ENCODE measurements around the gene CTPS2. TPM values are rescaled to one million over a fixed set of nuclear protein-coding genes. Genes with fewer than 3 reads are reported as not detected.
A peak's percentile ranks its signal among the peaks of the same experiment; 100 is the strongest.
"Not testable (repeated sequence)": the region's sequence is repeated elsewhere in the genome, so short reads cannot be mapped to it uniquely, and the experiment has no call there.

Gene CTPS2
- total RNA-seq, 1 donor from 2014 or later = 116 TPM

- TF ChIP-seq CTCF (IDR thresholded peaks at IDR 0.05) (no peak), EZH2phosphoT487 (IDR thresholded peaks at IDR 0.05) (no peak), EZH2 (IDR thresholded peaks at IDR 0.05) (no peak)
- H3K27me3 ChIP-seq = no peaks in the 10 kb centered on the region
- H4K20me1 ChIP-seq (ENCODE audit: low read depth) = no peaks in the 10 kb centered on the region
- H3K79me2 ChIP-seq (ENCODE audit: low read depth) = no peaks in the 10 kb centered on the region
- H3K4me3 ChIP-seq = no peak overlapping the region
- peaks cover 19% of the 10 kb centered on the region for H3K9me3 ChIP-seq (ENCODE audit: low read depth)
- no peak overlapping the region for H2AFZ ChIP-seq (replicated peaks)
- peaks cover 35% of the 10 kb centered on the region for H3K4me1 ChIP-seq
- no peak overlapping the region for H3K9ac ChIP-seq
- peak overlapping the region; percentile 55 for H3K4me2 ChIP-seq
- H3K4me3 Mint-ChIP-seq = no peak overlapping the region
- H3K36me3 Mint-ChIP-seq = peaks cover 14% of the 10 kb centered on the region
- H3K4me1 Mint-ChIP-seq = peaks cover 4% of the 10 kb centered on the region
- peaks cover 52% of the 10 kb centered on the region for H3F3A ChIP-seq (ENCODE audit: low read depth)
- peak; percentile 4 for DNase-seq (ENCODE audit: low spot score)
- no peak overlapping the region for H3K27ac Mint-ChIP-seq
- H3K9me3 Mint-ChIP-seq = peaks cover 26% of the 10 kb centered on the region
- peaks cover 11% of the 10 kb centered on the region for H3K36me3 ChIP-seq
- H3K27me3 Mint-ChIP-seq (ENCODE audit: insufficient read depth, low read depth) = peaks cover 2% of the 10 kb centered on the region
- no peak overlapping the region for H3K27ac ChIP-seq
Observed at GRCh38 chrX:16578218-16578617, 134.3 kb downstream of the CTPS2 start.

GRCh38 chrX:16577483-16578029 is 134.9 kb downstream of the CTPS2 start:
- Histone ChIP-seq H3K27me3 (no peaks in the 10 kb centered on the region), H3K27ac (no peak overlapping the region), H3K79me2 (ENCODE audit: low read depth) (no peaks in the 10 kb centered on the region), H3K4me1 (peaks cover 35% of the 10 kb centered on the region), H3K9me3 (ENCODE audit: low read depth) (peaks cover 19% of the 10 kb centered on the region), H3K4me3 (no peak overlapping the region), H3K36me3 (peaks cover 11% of the 10 kb centered on the region), H3K9ac (no peak overlapping the region), H3K4me2 (peak overlapping the region; percentile 55), H2AFZ (replicated peaks) (no peak overlapping the region), H4K20me1 (ENCODE audit: low read depth) (no peaks in the 10 kb centered on the region), H3F3A (ENCODE audit: low read depth) (peaks cover 52% of the 10 kb centered on the region)
- Mint-ChIP-seq H3K27ac (no peak overlapping the region), H3K36me3 (peaks cover 12% of the 10 kb centered on the region), H3K4me3 (no peak overlapping the region), H3K4me1 (peaks cover 4% of the 10 kb centered on the region), H3K9me3 (peaks cover 21% of the 10 kb centered on the region), H3K27me3 (ENCODE audit: insufficient read depth, low read depth) (peaks cover 2% of the 10 kb centered on the region)
- peak; percentile 23 for DNase-seq (ENCODE audit: low spot score)
- TF ChIP-seq EZH2phosphoT487 (IDR thresholded peaks at IDR 0.05) (no peak), CTCF (IDR thresholded peaks at IDR 0.05) (no peak)

GRCh38 chrX:16575388-16575787 is 137.1 kb downstream of the CTPS2 start:
- peaks cover 33% of the 10 kb centered on the region for H3F3A ChIP-seq (ENCODE audit: low read depth)
- not testable (repeated sequence) for H3K27me3 Mint-ChIP-seq (ENCODE audit: insufficient read depth, low read depth)

GRCh38 chrX:16573781-16574180 is 138.7 kb downstream of the CTPS2 start:
- Mint-ChIP-seq H3K36me3 (peaks cover 5% of the 10 kb centered on the region), H3K27me3 (ENCODE audit: insufficient read depth, low read depth) (peaks cover 2% of the 10 kb centered on the region), H3K4me1 (no peaks in the 10 kb centered on the region), H3K9me3 (peaks cover 3% of the 10 kb centered on the region), H3K27ac (no peak overlapping the region), H3K4me3 (no peak overlapping the region)
- Histone ChIP-seq H3F3A (ENCODE audit: low read depth) (peaks cover 17% of the 10 kb centered on the region), H4K20me1 (ENCODE audit: low read depth) (no peaks in the 10 kb centered on the region), H3K27ac (no peak overlapping the region), H2AFZ (replicated peaks) (no peak overlapping the region), H3K9ac (no peak overlapping the region), H3K27me3 (no peaks in the 10 kb centered on the region), H3K36me3 (no peaks in the 10 kb centered on the region), H3K4me3 (no peak overlapping the region), H3K4me2 (no peak overlapping the region), H3K9me3 (ENCODE audit: low read depth) (no peaks in the 10 kb centered on the region), H3K4me1 (peaks cover 19% of the 10 kb centered on the region), H3K79me2 (ENCODE audit: low read depth) (no peaks in the 10 kb centered on the region)
- no peak for DNase-seq (ENCODE audit: low spot score)
- TF ChIP-seq EZH2phosphoT487 (IDR thresholded peaks at IDR 0.05) = no peak
- no peak for TF ChIP-seq CTCF (IDR thresholded peaks at IDR 0.05)
- TF ChIP-seq EZH2 (IDR thresholded peaks at IDR 0.05) = no peak

More at GRCh38 chrX:16575388-16575787, 137.1 kb downstream of the CTPS2 start:
- not testable (repeated sequence) for H3K4me3 Mint-ChIP-seq; H2AFZ ChIP-seq (replicated peaks); H3K27me3 ChIP-seq; H3K4me3 ChIP-seq; H3K79me2 ChIP-seq (ENCODE audit: low read depth); H3K36me3 Mint-ChIP-seq; H3K9me3 Mint-ChIP-seq; H3K4me1 Mint-ChIP-seq; H3K27ac Mint-ChIP-seq; H3K36me3 ChIP-seq; H3K9ac ChIP-seq; H3K4me2 ChIP-seq; DNase-seq (ENCODE audit: low spot score); H3K9me3 ChIP-seq (ENCODE audit: low read depth); H4K20me1 ChIP-seq (ENCODE audit: low read depth); H3K27ac ChIP-seq
- peaks cover 35% of the 10 kb centered on the region for H3K4me1 ChIP-seq

Measured in neural progenitor cell (in vitro differentiated cells).